Hepatocyte (in vitro differentiated cells): Measurements from ENCODE around the gene PTPRCAP. TPM values are rescaled to one million over a fixed set of nuclear protein-coding genes. Genes with fewer than 3 reads are reported as not detected.

Experiments
- DNase-seq: peaks from one replicate; pipeline ENCODE4 v3.0.0-alpha.2; 2016; ENCODE audit warnings: low spot score
- H2AFZ ChIP-seq: fragments of 200-600 bp; sonication (generic); 2 replicates; pipeline ENCODE4 v1.6.0; 2016; ENCODE audit warnings: antibody characterized with exemption, mild to moderate bottlenecking
- H3K27ac ChIP-seq: fragments of 200-600 bp; sonication (generic); 2 replicates; pipeline ENCODE4 v1.5.1; 2016; ENCODE audit warnings: mild to moderate bottlenecking
- H3K27me3 ChIP-seq: fragments of 200-600 bp; sonication (generic); 2 replicates; pipeline ENCODE4 v1.6.1; 2016
- H3K36me3 ChIP-seq: fragments of 200-600 bp; sonication (generic); replicated peaks from 2 replicates; pipeline ENCODE4 v1.5.1; 2016; ENCODE audit warnings: low read depth; ENCODE audit not compliant: insufficient read depth
- H3K4me1 ChIP-seq: fragments of 200-600 bp; sonication (generic); 2 replicates; pipeline ENCODE4 v1.5.1; 2016; ENCODE audit warnings: mild to moderate bottlenecking, moderate library complexity; ENCODE audit not compliant: insufficient read depth
- H3K4me2 ChIP-seq: fragments of 200-600 bp; sonication (generic); 2 replicates; pipeline ENCODE4 v1.6.0; 2016
- H3K4me3 ChIP-seq: fragments of 200-600 bp; sonication (generic); 2 replicates; pipeline ENCODE4 v1.5.1; 2016; ENCODE audit warnings: mild to moderate bottlenecking
- H3K79me2 ChIP-seq: fragments of 200-600 bp; sonication (generic); 2 replicates; pipeline ENCODE4 v1.6.0; 2017; ENCODE audit warnings: mild to moderate bottlenecking
- H3K9me2 ChIP-seq: fragments of 200-600 bp; sonication (generic); replicated peaks from 2 replicates; pipeline ENCODE4 v1.6.0; 2017; ENCODE audit warnings: mild to moderate bottlenecking; ENCODE audit not compliant: insufficient read depth
- H3K9me3 ChIP-seq: fragments of 200-600 bp; sonication (generic); 2 replicates; pipeline ENCODE4 v1.5.1; 2016; ENCODE audit warnings: low read depth, mild to moderate bottlenecking
- H4K20me1 ChIP-seq: fragments of 200-600 bp; sonication (generic); 2 replicates; pipeline ENCODE4 v1.6.0; 2016; ENCODE audit warnings: mild to moderate bottlenecking; ENCODE audit not compliant: insufficient read depth, poor library complexity, severe bottlenecking
- CTCF ChIP-seq: fragments of 200-600 bp; sonication (generic); IDR thresholded peaks from 2 replicates; pipeline ENCODE4 v1.5.1; 2016; ENCODE audit warnings: antibody characterized with exemption, mild to moderate bottlenecking; ENCODE audit not compliant: poor library complexity
- EZH2 ChIP-seq: fragments of 200-600 bp; sonication (generic); IDR thresholded peaks from 2 replicates; pipeline ENCODE4 v1.6.1; 2016; ENCODE audit warnings: antibody characterized with exemption, mild to moderate bottlenecking, borderline replicate concordance
- EZH2phosphoT487 ChIP-seq: fragments of 200-600 bp; sonication (generic); IDR thresholded peaks from one replicate; pipeline ENCODE4 v1.6.1; 2018; ENCODE audit warnings: antibody characterized with exemption, mild to moderate bottlenecking, low read depth, moderate library complexity; ENCODE audit not compliant: unreplicated experiment, severe bottlenecking
- WGBS: methylation state at CpG from one replicate; pipeline ENCODE4 v1.1.6; 2016; ENCODE audit warnings: low lambda C conversion rate; ENCODE audit errors: missing lambda C conversion rate; 5-methylcytosine and 5-hydroxymethylcytosine counted together
- polyA plus RNA-seq: library from polyadenylated mRNA; unstranded; fragments of >200 nt; fragmentation: Nextera tagmentation; extraction: Ambion mirVana; gene quantifications from 2 replicates; pipeline ENCODE4 v1.2.1, GENCODE V29; 2016
- total RNA-seq: library from RNA; depleted of rRNA; stranded (reverse); fragments of >200 nt; gene quantifications from 2 replicates; pipeline ENCODE4 v1.2.3, GENCODE V29; 2014

The PTPRCAP gene
- total and polyA plus RNA-seq, 2 experiments from 2014 or later = 1.0 to 2.5 TPM

GRCh38 chr11:67423891-67424613 lies 13.4 kb downstream of the PTPRCAP start:
- no peak for DNase-seq
- Histone ChIP-seq H3K4me1 (peaks cover 10% of the 10 kb centered on the region), H3K4me3 (no peak overlapping the region), H3K79me2 (peaks cover 6% of the 10 kb centered on the region), H3K36me3 (no peaks in the 10 kb centered on the region), H3K27me3 (no peaks in the 10 kb centered on the region), H2AFZ (no peak overlapping the region), H3K4me2 (no peak overlapping the region), H3K9me2 (no peaks in the 10 kb centered on the region), H3K27ac (no peak overlapping the region), H4K20me1 (no peaks in the 10 kb centered on the region), H3K9me3 (no peaks in the 10 kb centered on the region)
- WGBS = 90% methylated on average over 33 of the region's 34 CpGs
- no peak for TF ChIP-seq EZH2

- no peaks in the 10 kb centered on the region for H4K20me1 ChIP-seq
- H3K27ac ChIP-seq = no peak overlapping the region
- 98% methylated on average over 13 of the region's 13 CpGs for WGBS
- no peaks in the 10 kb centered on the region for H3K36me3 ChIP-seq
- no peak for TF ChIP-seq EZH2phosphoT487
- no peak for TF ChIP-seq EZH2
- TF ChIP-seq CTCF = no peak
- DNase-seq = no peak
- no peaks in the 10 kb centered on the region for H3K9me3 ChIP-seq
- H3K27me3 ChIP-seq = no peaks in the 10 kb centered on the region
- H3K4me1 ChIP-seq = peaks cover 10% of the 10 kb centered on the region
- no peak overlapping the region for H3K4me3 ChIP-seq
- H3K79me2 ChIP-seq = peaks cover under 1% of the 10 kb centered on the region
- H3K9me2 ChIP-seq = no peaks in the 10 kb centered on the region
- H3K4me2 ChIP-seq = no peak overlapping the region
- no peak overlapping the region for H2AFZ ChIP-seq
Observed at GRCh38 chr11:67423466-67423865, 14.0 kb downstream of the PTPRCAP start.

GRCh38 chr11:67422891-67423290 lies 14.6 kb downstream of the PTPRCAP start:
- 60% methylated on average over 6 of the region's 6 CpGs for WGBS

More at GRCh38 chr11:67422891-67423290, 14.6 kb downstream of the PTPRCAP start:
- Histone ChIP-seq H3K9me3 (no peaks in the 10 kb centered on the region), H3K27me3 (no peaks in the 10 kb centered on the region), H3K79me2 (no peaks in the 10 kb centered on the region), H3K4me1 (peaks cover 10% of the 10 kb centered on the region), H2AFZ (no peak overlapping the region), H3K4me2 (no peak overlapping the region), H4K20me1 (no peaks in the 10 kb centered on the region), H3K9me2 (no peaks in the 10 kb centered on the region), H3K36me3 (no peaks in the 10 kb centered on the region), H3K4me3 (no peak overlapping the region), H3K27ac (no peak overlapping the region)
- DNase-seq = peak; percentile 67
- TF ChIP-seq EZH2 (no peak), CTCF (no peak), EZH2phosphoT487 (no peak)
